Measurements from ENCODE around the gene DUSP5. TPM values are rescaled to one million over a fixed set of nuclear protein-coding genes. Genes with fewer than 3 reads are reported as not detected.
A peak's percentile ranks its signal among the peaks of the same experiment; 100 is the strongest.

Gene DUSP5
- polyA plus RNA-seq, 10 donors = 1.7 to 6.8 (median 3.8) TPM

DNA sequence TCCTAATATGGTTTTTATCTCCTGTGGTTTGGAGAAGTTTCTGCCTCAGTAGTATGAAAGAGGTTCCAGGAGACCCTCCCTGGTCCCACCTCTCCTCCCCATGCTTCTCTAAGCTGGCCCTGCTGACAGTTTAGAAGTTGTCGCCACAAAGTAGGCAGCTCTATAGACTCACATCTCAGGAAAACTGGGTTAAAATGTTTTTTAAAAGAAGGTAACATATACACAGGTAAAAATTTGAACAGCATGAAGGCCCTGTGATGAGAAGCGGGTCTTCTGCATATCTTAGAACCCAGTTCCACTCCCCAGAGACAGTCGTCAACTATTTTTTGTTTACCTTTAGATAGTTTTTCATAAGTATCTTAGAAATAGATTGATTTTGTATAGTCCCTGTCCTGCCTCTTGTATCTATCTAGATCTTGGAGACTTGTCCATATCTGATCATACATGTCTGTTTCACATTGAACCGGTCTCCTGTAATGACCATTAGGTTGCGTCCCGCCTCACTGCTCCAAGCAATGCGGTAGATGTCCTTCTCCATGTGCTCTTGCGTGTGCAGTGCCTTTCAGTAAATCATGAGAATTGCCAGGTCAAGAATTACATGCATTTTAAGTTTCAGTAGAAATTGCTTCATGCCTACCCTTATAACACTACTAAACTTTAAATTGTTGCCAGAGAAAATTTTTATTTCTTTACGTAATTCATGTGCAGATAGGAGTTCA lies 2.2 kb downstream of the DUSP5 start:
- no peak for DNase-seq

GRCh38 chr10:110500515-110500905 lies 2.8 kb downstream of the DUSP5 start:
- peak in 1 of 3 donors; percentile 60 for DNase-seq

DNA sequence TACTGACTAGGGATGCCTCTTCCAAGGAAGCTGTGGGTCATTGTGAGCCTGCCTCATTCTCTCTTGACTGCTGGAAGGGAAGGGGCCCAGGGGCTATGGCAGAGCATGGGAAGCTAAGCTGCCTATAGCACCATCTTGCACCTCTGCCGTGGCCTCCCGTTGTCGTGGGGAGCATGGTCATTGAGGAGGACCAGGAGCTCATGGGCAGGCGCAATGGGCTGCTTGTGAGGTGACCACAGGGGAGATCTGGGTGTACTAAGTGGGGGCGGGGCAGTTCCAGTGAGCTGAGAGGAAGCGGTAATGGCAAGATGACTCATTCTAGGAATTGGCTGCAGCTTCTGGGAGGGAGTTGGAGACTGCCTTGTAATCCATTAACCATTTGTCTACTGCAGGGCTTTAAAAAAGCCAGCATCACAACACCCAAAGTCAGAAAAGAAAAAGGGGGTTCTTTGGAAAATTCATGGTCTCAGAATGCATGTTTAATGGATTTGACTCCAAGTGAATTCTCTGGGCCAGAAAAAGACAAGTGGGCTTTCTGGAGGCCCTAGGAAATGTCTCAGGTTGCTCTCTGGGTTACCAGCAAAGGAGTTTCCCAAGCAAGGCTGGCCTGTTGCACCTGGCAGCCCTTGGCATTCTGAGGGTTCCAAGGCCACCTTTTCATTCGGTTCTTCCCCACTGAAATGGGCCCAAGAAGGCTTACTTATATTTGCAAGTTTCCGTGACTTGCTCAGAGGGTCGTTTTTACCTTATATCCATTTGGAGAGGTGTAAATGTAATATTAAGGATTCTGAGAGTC lies 3.6 kb downstream of the DUSP5 start:
- DNase-seq = peak; percentile 84 to 92 (median 89)

- DNase-seq = no peak
Measured at GRCh38 chr10:110502072-110502845, 4.6 kb downstream of the DUSP5 start.

GRCh38 chr10:110502851-110503301 lies 5.2 kb downstream of the DUSP5 start:
- DNase-seq = peak; percentile 67 to 82 (median 72)

DNA sequence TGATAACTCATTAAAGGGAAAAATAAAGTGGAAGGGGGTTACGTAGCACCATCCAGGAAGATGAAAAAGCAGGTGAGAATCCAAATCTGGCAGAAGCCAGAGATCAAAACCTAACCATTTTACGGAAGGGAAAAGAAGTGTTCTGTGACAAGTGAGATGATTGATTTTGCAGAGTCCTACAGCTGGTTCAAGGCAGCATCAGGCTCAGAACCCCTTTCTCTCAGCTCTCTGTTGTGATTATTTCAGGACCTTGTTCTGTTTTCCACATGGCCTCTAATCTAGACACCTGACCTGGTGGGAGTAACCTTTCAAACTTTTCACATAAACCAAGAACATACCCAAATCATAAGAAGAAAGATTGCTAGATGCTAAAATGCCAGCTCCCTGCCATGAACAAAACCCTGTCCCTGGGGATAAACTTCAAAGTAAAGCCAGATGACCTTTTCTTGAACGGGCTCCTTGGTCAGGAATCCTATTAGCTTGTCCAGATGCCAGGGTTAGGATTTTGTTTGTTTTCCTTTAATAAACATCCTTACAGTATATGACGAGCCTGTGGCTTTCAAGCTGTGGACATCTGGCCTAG lies 5.9 kb downstream of the DUSP5 start:
- no peak for DNase-seq

- peak; percentile 38 to 70 (median 52) for DNase-seq
Measured at GRCh38 chr10:110504111-110504735, 6.5 kb downstream of the DUSP5 start.

DNA sequence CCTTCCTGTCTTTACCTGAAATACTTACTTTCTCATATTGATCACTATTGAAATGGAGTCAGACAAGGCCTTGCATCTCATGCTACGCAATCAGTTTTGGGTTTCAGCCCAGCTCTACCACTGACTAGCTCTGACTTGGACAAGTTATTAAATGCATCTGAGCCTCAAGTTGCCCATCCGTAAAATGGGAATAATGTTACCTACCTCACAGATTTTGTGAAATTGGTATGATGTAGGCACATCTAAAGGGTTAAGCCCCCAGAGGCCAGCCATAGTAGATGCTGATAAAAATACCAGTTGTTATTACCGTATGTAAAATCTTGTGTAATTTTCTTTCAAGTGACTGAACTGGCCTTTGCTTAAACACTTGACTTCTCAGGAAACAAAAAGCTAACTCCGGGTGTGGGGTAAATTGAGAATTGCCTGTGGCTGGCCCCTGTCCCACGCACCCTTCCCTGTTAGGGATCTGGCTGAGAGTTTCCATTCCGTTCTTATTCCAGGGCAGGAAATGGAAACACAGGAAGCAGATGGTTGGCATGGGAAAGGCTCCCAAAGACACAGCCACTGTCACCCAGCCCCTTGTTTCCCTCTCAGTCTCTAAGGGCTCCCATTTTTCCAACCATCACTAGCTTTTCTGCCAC lies 7.5 kb downstream of the DUSP5 start:
- no peak for DNase-seq

DNA sequence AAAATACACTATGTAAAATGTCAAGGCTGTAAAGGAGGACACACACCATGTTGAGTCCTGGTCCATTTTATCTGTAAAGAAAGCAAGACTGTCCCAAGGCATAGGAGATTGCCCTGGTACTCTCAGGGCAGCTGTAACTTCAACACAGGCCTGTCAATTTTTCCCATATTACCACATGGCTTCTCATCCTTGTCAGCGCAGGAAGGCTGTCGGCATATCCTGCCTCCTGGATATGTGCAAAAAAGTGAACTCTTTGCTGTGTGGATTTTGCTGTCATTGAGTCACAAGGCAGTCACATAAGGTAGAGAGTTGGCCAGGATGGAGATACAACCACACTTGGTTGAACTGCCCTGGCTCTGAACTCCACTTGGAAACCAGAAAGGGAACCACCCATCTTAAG lies 8.7 kb downstream of the DUSP5 start:
- DNase-seq = no peak

GRCh38 chr10:110507346-110507745 lies 9.6 kb downstream of the DUSP5 start:
- no peak for DNase-seq

- no peak for DNase-seq
Measured at GRCh38 chr10:110508159-110508788, 10.6 kb downstream of the DUSP5 start.

DNA sequence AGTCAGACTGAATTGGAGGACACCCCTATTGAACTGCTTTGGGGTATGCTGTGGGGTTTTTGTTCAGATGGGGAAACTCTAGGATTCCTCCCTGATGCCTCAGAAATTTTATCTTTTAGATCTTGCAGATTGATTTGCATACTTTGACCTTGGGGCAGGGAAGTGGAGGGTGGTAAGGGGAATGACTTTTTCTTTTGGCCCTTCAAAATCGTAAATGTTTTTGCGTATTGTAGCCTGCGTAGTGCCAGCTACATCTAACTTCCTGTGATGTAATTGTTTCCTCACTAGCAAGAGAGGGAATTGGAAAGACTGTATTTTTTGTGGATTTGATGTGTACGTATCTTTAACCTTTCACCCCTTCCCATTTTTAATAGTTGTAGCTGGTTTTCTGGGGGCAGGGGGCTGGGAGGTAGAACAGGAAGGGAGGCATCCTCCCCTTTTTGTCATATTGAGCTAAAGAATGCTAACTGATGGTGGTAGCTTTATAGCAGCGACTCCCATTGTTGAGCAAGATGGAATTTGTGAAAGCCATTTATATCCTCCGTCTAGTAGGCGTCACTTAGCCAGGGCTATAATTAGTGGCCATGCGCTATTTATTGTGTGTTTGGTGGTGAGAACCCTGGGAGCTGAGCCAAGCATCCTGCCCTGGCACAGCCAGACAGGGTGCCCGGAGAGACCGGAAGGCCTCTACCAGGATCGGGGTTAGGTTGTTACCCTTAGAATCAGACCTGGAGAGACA lies 11.3 kb downstream of the DUSP5 start:
- DNase-seq = no peak

DNA sequence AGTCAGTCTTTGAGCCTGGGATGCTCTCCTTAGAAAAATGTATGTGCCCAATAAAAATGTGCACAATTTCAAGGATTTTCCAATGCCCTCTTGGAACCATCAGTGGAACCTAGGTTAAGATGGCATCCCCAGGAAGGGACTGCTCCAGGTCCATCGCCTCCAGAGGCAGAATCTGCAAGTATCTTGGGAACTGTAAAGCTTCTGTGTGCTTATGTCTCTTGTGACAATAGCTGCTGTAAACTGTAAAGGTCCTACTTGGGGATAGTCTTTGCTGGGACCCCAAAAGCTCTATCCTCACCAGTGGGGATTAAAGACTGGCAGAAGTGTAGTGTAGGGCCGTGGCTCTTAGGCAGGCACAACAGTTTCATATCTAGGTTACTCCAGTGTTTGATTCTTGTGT lies 11.9 kb downstream of the DUSP5 start:
- DNase-seq = no peak

GRCh38 chr10:110510086-110510485 lies 12.4 kb downstream of the DUSP5 start:
- no peak for DNase-seq

- DNase-seq = no peak
Measured at GRCh38 chr10:110510730-110511129, 13.0 kb downstream of the DUSP5 start.

DNA sequence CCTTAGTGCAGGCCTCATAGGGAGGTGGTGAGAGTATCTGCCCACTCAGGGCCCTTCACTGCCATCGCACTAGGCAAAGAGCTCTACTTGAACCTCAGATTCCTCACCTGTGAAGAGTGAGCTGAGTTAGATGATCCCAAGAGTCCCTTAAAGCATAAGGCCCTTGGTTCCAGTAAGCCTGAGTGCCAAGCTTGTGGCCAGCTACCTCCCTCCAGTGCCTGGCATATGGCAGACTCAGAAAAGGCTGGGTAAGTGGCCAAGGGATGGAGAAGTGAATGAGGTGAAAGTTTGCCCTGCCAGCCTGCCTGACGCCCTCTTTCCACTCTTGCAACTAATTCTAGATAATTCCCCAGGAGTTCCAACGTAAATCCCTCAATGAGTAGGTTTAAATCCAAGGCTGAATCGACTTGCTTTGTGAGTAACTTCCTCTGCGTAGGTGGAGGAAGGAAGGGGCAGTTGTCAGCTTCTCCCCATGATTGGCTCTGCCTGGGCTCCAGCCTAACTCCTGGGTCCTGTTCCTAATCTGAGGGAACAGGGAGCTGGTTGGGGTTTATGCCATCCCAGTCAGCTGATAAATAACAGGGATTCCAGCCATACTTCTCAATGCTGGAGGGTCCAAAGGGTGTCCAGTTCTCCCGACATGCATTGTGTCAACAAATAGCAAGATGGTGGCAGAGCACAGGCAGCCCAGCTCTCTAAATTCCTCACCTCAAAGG lies 14.2 kb downstream of the DUSP5 start:
- DNase-seq = no peak

DNA sequence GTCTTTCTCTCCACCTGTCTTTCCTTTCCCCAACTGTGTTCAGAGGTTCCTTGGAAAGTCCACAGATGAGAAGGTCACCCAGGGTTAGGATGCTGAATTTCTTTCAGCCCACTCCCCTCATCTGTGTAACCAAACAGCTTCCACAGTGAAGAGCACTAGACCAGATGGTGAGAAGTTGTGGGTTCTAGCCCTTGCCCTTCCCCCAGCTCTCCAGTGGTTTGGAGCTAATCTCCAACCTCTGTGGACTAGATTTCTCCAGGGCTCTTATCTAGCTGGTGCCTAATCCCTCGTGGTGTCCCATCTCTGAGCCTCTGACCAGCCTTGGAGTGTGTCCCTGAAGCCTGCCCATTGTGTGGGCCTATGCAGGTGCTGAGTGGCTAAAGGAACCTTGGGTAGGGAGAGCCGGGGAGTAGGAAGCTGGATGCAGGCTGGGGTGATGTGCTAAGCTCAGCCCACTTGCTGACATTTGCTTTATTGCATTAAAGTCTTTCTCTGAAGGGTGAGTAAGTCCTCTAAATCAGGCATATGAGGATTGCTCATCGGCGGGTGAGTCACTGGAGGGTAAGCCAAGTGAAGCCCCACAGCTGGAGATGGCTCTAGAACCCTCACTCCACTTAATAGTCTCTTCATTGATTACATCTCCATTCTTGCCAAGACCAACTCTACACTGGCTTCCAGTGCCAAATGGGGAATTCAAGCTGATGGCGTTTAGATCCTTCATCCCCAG lies 14.9 kb downstream of the DUSP5 start:
- no peak for DNase-seq

DNA sequence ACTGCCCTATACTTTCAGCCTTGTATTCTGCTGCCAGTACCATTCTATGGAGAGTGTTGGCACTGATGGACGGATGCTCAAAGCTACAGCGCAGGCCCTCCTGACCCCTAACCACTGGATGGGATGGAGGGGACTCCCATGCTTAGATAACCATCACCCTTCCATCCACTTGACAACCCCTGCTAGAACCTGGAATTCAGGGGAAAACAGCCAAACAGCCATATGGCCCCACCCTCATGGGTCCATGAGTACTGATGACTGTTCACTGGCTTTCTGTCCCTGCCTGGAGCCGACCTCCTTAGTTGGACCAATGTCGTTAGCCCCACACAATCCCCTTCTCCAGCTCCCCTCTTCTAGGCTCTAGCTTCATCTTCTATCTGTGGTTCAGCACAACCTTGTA lies 16.2 kb downstream of the DUSP5 start:
- no peak for DNase-seq
